OCI-LY1 (cell line): ENCODE data around the gene SMIM32.

Source experiments
- CTCF ChIP-seq: fragments of 200-600 bp; sonication (generic), shearing (Covaris generic); IDR thresholded peaks from 2 replicates; pipeline ENCODE4 v1.5.1; 2017; ENCODE audit warnings: mild to moderate bottlenecking, antibody characterized with exemption, low read length, moderate library complexity, mixed read lengths
- EZH2 ChIP-seq: fragments of 200-600 bp; sonication (generic), shearing (Covaris generic); IDR thresholded peaks from 2 replicates; pipeline ENCODE4 v1.8.0; 2017; ENCODE audit warnings: borderline replicate concordance, mixed run types, mild to moderate bottlenecking, antibody characterized with exemption, low read length, moderate library complexity, mixed read lengths

DNA sequence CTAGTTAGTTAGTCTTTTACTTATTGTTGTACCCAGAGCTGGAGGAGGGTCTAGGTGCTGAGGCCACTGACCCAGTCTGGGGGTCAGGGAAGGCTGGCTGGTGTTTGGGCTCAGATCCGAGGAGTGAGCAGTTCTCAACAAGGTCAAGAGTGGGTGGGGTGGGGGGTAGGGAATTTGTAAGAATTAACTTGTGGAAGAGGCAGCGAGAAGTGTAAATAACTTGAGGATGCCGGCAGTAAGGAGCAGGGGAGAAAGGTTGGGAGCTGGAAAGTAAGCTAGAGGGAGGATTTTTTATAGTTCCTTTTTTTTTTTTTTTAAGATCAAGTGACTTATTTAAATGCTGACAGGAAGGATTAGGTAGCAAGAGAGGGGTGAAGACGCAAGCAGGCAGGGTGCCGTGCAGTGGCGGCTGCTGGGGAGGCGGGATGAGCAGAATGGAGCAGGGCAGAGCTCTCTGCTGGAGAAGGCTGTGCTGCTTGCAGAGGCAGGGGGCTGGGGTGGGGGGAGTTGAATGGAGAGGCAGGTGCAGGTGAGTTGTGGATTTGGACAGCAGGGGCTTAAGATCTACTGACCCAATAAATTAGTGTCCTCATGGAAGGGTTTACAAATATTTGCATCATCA, 35.3 kb upstream of the SMIM32 start:
- no peak for TF ChIP-seq CTCF
- no peak for TF ChIP-seq EZH2
